Stomach (tissue), 9 donors: ENCODE measurements around the gene GPS1. TPM values are rescaled to one million over a fixed set of nuclear protein-coding genes. Genes with fewer than 3 reads are reported as not detected.

Experiments
- DNase-seq, 2 donors: peaks; one replicate each; pipeline versions ENCODE4 v3.0.0 to v3.0.0-alpha.2; 2013 to 2019
- H3K27ac ChIP-seq, 5 donors: fragments of 200-600 bp in 4 of 5; sonication (generic) in 4 of 5; one replicate each; pipeline ENCODE4 v1.5.1; 2013 to 2019; ENCODE audit warnings: mild to moderate bottlenecking in 1 of 5, moderate library complexity in 1 of 5
- H3K27me3 ChIP-seq, 3 donors: fragments of 200-600 bp; sonication (generic); one replicate each; pipeline ENCODE4 v1.5.1; 2017 to 2019; ENCODE audit warnings: mixed run types in 1 of 3
- H3K36me3 ChIP-seq, 4 donors: fragments of 200-600 bp; sonication (generic); 1 replicate in 3 of 4; 2 replicates in 1 of 4; pipeline ENCODE4 v1.5.1; 2016 to 2019
- H3K4me1 ChIP-seq, 4 donors: fragments of 200-600 bp; sonication (generic); one replicate each; pipeline ENCODE4 v1.5.1; 2016 to 2019
- H3K4me3 ChIP-seq, 4 donors: fragments of 200-600 bp; sonication (generic) in 3 of 4; one replicate each; pipeline ENCODE4 v1.5.1; 2016 to 2019; ENCODE audit warnings: mild to moderate bottlenecking in 1 of 4
- H3K9me3 ChIP-seq, 4 donors: fragments of 200-600 bp; sonication (generic); one replicate each; pipeline ENCODE4 v1.5.1; 2016 to 2019
- CTCF ChIP-seq, 7 experiments: fragments of 450-650 bp in 4 of 7; fragments of 200-600 bp in 3 of 7; sonication (generic) in 3 of 7; IDR thresholded peaks; one replicate each; pipeline ENCODE4 v1.5.1; 2016 to 2019; ENCODE audit warnings: antibody characterized with exemption in 7 of 7, control low read depth in 2 of 7, mild to moderate bottlenecking in 1 of 7
- EP300 ChIP-seq: sonication (generic); formaldehyde crosslinking; IDR thresholded peaks from one replicate; pipeline ENCODE4 v1.6.1; 2017; ENCODE audit warnings: antibody characterized with exemption
- POLR2A ChIP-seq, 4 donors: fragments of 450-650 bp; IDR thresholded peaks; one replicate each; pipeline ENCODE4 v1.6.1; 2016; ENCODE audit warnings: antibody characterized with exemption in 4 of 4, control low read depth in 2 of 4, mild to moderate bottlenecking in 1 of 4, moderate library complexity in 1 of 4
- POLR2AphosphoS5 ChIP-seq, 3 donors: sonication (generic); formaldehyde crosslinking; IDR thresholded peaks; one replicate each; pipeline ENCODE4 v1.6.1; 2016; ENCODE audit warnings: antibody characterized with exemption in 3 of 3
- WGBS, 5 donors: extraction: QIAGEN DNeasy Blood & Tissue Kit in 3 of 5; methylation state at CpG; one replicate each; pipeline versions ENCODE4 v1.1.5 to v1.1.7; 2013 to 2018; 5-methylcytosine and 5-hydroxymethylcytosine counted together
- intact Hi-C: fragments of 100-400 bp; cut with DNase I; formaldehyde crosslinking; loops from one replicate; pipeline ENCODE4 v1.15.1; 2023; ENCODE audit warnings: low total_unique reads
- polyA plus RNA-seq, 3 donors: library from polyadenylated mRNA; stranded (reverse); fragments of 200-250 nt; gene quantifications; one replicate each; pipeline ENCODE4 v1.2.3, GENCODE V29; 2013
- total RNA-seq, 5 donors: library from RNA; depleted of rRNA; stranded (reverse); fragments of >200 nt; gene quantifications; one replicate each; pipeline versions ENCODE4 v1.1.0 to v1.2.3, GENCODE V29; 2014 to 2016
- donor health status: healthy with polysubstance abuse.
- donor health status: Bipolar disorder and iron deficiency.
- donor health status: healthy.

The GPS1 gene
- total and polyA plus RNA-seq, 8 donors = 28.0 to 329 (median 101) TPM

GRCh38 chr17:82016061-82016874, 35.4 kb upstream of the GPS1 start:
- H3K27ac ChIP-seq = no peak overlapping the region

GRCh38 chr17:82016875-82017459, 34.7 kb upstream of the GPS1 start:
- TF ChIP-seq POLR2AphosphoS5 (IDR thresholded peaks at IDR 0.05) (no peak), CTCF (IDR thresholded peaks at IDR 0.05) (no peak), POLR2A (IDR thresholded peaks at IDR 0.05) (no peak), EP300 (no peak)
- WGBS, 5 donors = 62 to 85% (median 83%) methylated on average over 8 to 24 of the region's 24 CpGs
- Histone ChIP-seq H3K4me3 (no peak overlapping the region), H3K9me3 (no peaks in the 10 kb centered on the region), H3K27me3 (no peaks in the 10 kb centered on the region), H3K36me3 (peaks cover 0 to 30% (median 23%) of the 10 kb centered on the region in 4 donors), H3K4me1 (peaks cover 26 to 55% (median 47%) of the 10 kb centered on the region in 4 donors), H3K27ac (no peak overlapping the region)
- no peak for DNase-seq
- intact Hi-C loops = loop anchor here (5.0 kb wide), 1 partner anchor 55 kb away; the partner anchor contains the start of gene NOTUM

More at GRCh38 chr17:82016061-82016874, 35.4 kb upstream of the GPS1 start:
- Histone ChIP-seq H3K9me3 (no peaks in the 10 kb centered on the region), H3K4me1 (peaks cover 19 to 48% (median 40%) of the 10 kb centered on the region in 4 donors), H3K36me3 (peaks cover 0 to 37% (median 30%) of the 10 kb centered on the region in 4 donors), H3K4me3 (no peak overlapping the region), H3K27me3 (no peaks in the 10 kb centered on the region)
- TF ChIP-seq POLR2AphosphoS5 (IDR thresholded peaks at IDR 0.05) (no peak), POLR2A (IDR thresholded peaks at IDR 0.05) (no peak), CTCF (IDR thresholded peaks at IDR 0.05) (no peak), EP300 (no peak)
- WGBS, 5 donors = 88 to 91% (median 90%) methylated on average over 8 to 28 of the region's 28 CpGs
- DNase-seq = no peak
- intact Hi-C loops = loop anchor here (5.0 kb wide), 1 partner anchor 54 kb away; the partner anchor contains the start of gene NOTUM

GRCh38 chr17:82017612-82018151, 34.0 kb upstream of the GPS1 start:
- TF ChIP-seq POLR2A (IDR thresholded peaks at IDR 0.05) (no peak), CTCF (IDR thresholded peaks at IDR 0.05) (no peak)
- Histone ChIP-seq H3K27me3 (no peaks in the 10 kb centered on the region), H3K27ac (peak overlapping the region in 1 of 5 donors; percentile 12), H3K4me3 (no peak overlapping the region), H3K9me3 (no peaks in the 10 kb centered on the region), H3K4me1 (peaks cover 29 to 61% (median 50%) of the 10 kb centered on the region in 4 donors), H3K36me3 (peaks cover 0 to 23% (median 18%) of the 10 kb centered on the region in 4 donors)
- intact Hi-C loops = loop anchor here (5.0 kb wide), 1 partner anchor 55 kb away; the partner anchor contains the start of gene NOTUM
- no peak for DNase-seq
- WGBS, 5 donors = 0 to 79% (median 57%) methylated on average over 1 to 13 of the region's 13 CpGs
